K562 (cell line): ENCODE data around the gene TMEFF2. TPM values are rescaled to one million over a fixed set of nuclear protein-coding genes. Genes with fewer than 3 reads are reported as not detected.

Experiments used
- ATAC-seq: fragments of 200-7000 bp; cut with Tn5 transposase; 3 replicates; pipeline ENCODE4 v1.9.1; 2020; ENCODE audit warnings: moderate library complexity
- BruUV-seq: library from RNA; stranded (reverse); fragments of 400-500 nt; replicated peaks from 2 replicates; lab custom pipeline; 2021; lab: Mats Ljungman, UMichigan
- CTCF ChIA-PET: fragments of 300-600 bp; formaldehyde crosslinking; extraction: SDS; loops from one replicate; lab custom pipeline; 2021; ENCODE audit warnings: low intra/inter-chr PET ratio; lab: Yijun Ruan, JAX
- POLR2A ChIA-PET: fragments of 300-600, 350-650 bp; sonication (Branson Sonifier 250); formaldehyde crosslinking; extraction: SDS; loops from one replicate; lab custom pipeline; 2021; ENCODE audit warnings: antibody characterized with exemption, inconsistent platforms; lab: Yijun Ruan, JAX
- DNase-seq, 4 experiments: peaks; one replicate each; pipeline versions ENCODE4 v3.0.0 to v3.0.0-alpha.2; 2011 to 2018; ENCODE audit warnings: low spot score in 3 of 4, mixed read lengths in 3 of 4; ENCODE audit errors: extremely low read depth in 1 of 4
- FAIRE-seq: peaks from 2 replicates; lab custom pipeline; 2011; peaks lifted over from hg19 to GRCh38; lab: Jason Lieb, UNC
- H2AFZ ChIP-seq: 2 replicates; pipeline ENCODE4 v1.6.0; 2011; ENCODE audit warnings: low read depth, low read length, control low read depth, inconsistent platforms
- H3K27ac ChIP-seq: fragments of 200-600 bp; 3 replicates; pipeline ENCODE4 v1.8.0; 2011; ENCODE audit warnings: low read depth, mild to moderate bottlenecking, control low read depth, inconsistent platforms, low read length, moderate library complexity, mixed read lengths; ENCODE audit errors: extremely low read depth
- H3K27me3 ChIP-seq, 2 experiments: fragments of 300-600 bp in 1 of 2; 2 replicates in 1 of 2; 3 replicates in 1 of 2; pipeline versions ENCODE4 v1.6.0 to v1.8.0; 2011; ENCODE audit warnings: inconsistent platforms in 2 of 2, low read length in 2 of 2, mild to moderate bottlenecking in 1 of 2, mixed read lengths in 1 of 2, moderate library complexity in 1 of 2; ENCODE audit not compliant: control insufficient read depth in 2 of 2, insufficient read depth in 2 of 2
- H3K36me3 ChIP-seq: fragments of 300-600 bp; 3 replicates; pipeline ENCODE4 v1.8.0; 2011; ENCODE audit warnings: mild to moderate bottlenecking, low read length, inconsistent platforms; ENCODE audit not compliant: control insufficient read depth, insufficient read depth
- H3K4me1 ChIP-seq, 2 experiments: fragments of 200-600 bp in 1 of 2; replicated peaks in 1 of 2; 2 replicates in 1 of 2; 3 replicates in 1 of 2; pipeline versions ENCODE4 v1.5.1 to v1.8.0; 2011; ENCODE audit warnings: inconsistent platforms in 2 of 2, low read length in 2 of 2, mild to moderate bottlenecking in 1 of 2, mixed read lengths in 1 of 2, moderate library complexity in 1 of 2; ENCODE audit not compliant: control insufficient read depth in 2 of 2, insufficient read depth in 2 of 2
- H3K4me2 ChIP-seq: 2 replicates; pipeline ENCODE4 v1.6.1; 2011; ENCODE audit warnings: low read length, control low read depth, inconsistent platforms, mixed read lengths; ENCODE audit not compliant: insufficient read depth
- H3K4me3 ChIP-seq: fragments of 200-600 bp; sonication (generic), shearing (Covaris generic); 2 replicates; pipeline ENCODE4 v1.5.1; 2016; ENCODE audit warnings: control low read depth, inconsistent platforms
- H3K79me2 ChIP-seq: fragments of 200-600 bp; 3 replicates; pipeline ENCODE4 v1.8.0; 2011; ENCODE audit warnings: low read length, inconsistent platforms; ENCODE audit not compliant: control insufficient read depth, insufficient read depth
- H3K9ac ChIP-seq, 2 experiments: 2 replicates each; pipeline versions ENCODE4 v1.6.0 to v1.6.1; 2011; ENCODE audit warnings: low read depth in 2 of 2, low read length in 2 of 2, control low read depth in 1 of 2, inconsistent platforms in 1 of 2, mild to moderate bottlenecking in 1 of 2, mixed read lengths in 1 of 2; ENCODE audit not compliant: insufficient read depth in 1 of 2
- H3K9me1 ChIP-seq: one replicate; pipeline ENCODE4 v1.6.0; 2011; ENCODE audit warnings: inconsistent platforms, mild to moderate bottlenecking, low read length, moderate library complexity; ENCODE audit not compliant: control insufficient read depth, insufficient read depth
- H3K9me3 ChIP-seq: replicated peaks from 2 replicates; pipeline ENCODE4 v1.5.1; 2011; ENCODE audit warnings: low read depth, low read length, inconsistent platforms; ENCODE audit not compliant: control insufficient read depth, insufficient read depth
- H4K20me1 ChIP-seq: replicated peaks from 2 replicates; pipeline ENCODE4 v1.6.1; 2011; ENCODE audit warnings: low read length, inconsistent platforms, mixed read lengths; ENCODE audit not compliant: control insufficient read depth, insufficient read depth
- CEBPB ChIP-seq: fragments of 450-650 bp; IDR thresholded peaks from 2 replicates; pipeline ENCODE4 v1.6.1; 2016; ENCODE audit warnings: missing genetic modification characterization, missing compliant biosample characterization
- CEBPG ChIP-seq, 3 experiments: fragments of 200-800 bp in 1 of 3; sonication (Bioruptor generic) in 1 of 3; sonication (generic) in 1 of 3; formaldehyde crosslinking in 1 of 3; IDR thresholded peaks in 2 of 3; conservative IDR thresholded peaks in 1 of 3; 2 replicates each; pipeline versions ENCODE4 v1.6.1 to v1.8.0; 2016 to 2022; ENCODE audit warnings: missing compliant biosample characterization in 2 of 3, missing genetic modification characterization in 2 of 3, mild to moderate bottlenecking in 1 of 3, missing genetic modification reagents in 1 of 3
- E2F4 ChIP-seq: sonication (generic); formaldehyde crosslinking; IDR thresholded peaks from 2 replicates; pipeline ENCODE4 v1.8.0; 2022; ENCODE audit warnings: mild to moderate bottlenecking, low read depth, missing genetic modification reagents
- HNRNPH1 ChIP-seq: fragments of 200-400 bp; formaldehyde crosslinking; optimal IDR thresholded peaks from 2 replicates; pipeline ENCODE3; 2017; ENCODE audit warnings: low read depth, mild to moderate bottlenecking, low read length, moderate library complexity
- PHTF2 ChIP-seq: fragments of 250-450 bp; sonication (Bioruptor Pico); IDR thresholded peaks from 2 replicates; pipeline ENCODE4 v1.5.0; 2021; ENCODE audit warnings: mild to moderate bottlenecking
- RBFOX2 ChIP-seq: fragments of 200-400 bp; formaldehyde crosslinking; IDR thresholded peaks from 2 replicates; pipeline ENCODE4 v1.6.1; 2017; ENCODE audit warnings: low read depth, mild to moderate bottlenecking, low read length, moderate library complexity
- ZBTB5 ChIP-seq: fragments of 450-650 bp; IDR thresholded peaks from 2 replicates; pipeline ENCODE4 v1.6.1; 2017; ENCODE audit warnings: antibody characterized with exemption
- ZNF239 ChIP-seq: fragments of 250-450 bp; sonication (Bioruptor Pico); IDR thresholded peaks from 2 replicates; pipeline ENCODE4 v1.4.0; 2020; ENCODE audit warnings: mild to moderate bottlenecking
- ZNF780A ChIP-seq: fragments of 250-450 bp; sonication (Bioruptor Pico); IDR thresholded peaks from 2 replicates; pipeline ENCODE4 v1.5.0; 2021; ENCODE audit warnings: mild to moderate bottlenecking
- WGBS: fragments of 100-300 bp; shearing (Covaris generic); methylation state at CpG from one replicate; pipeline ENCODE4 v1.1.6; 2016; ENCODE audit warnings: low coverage, mixed read lengths; ENCODE audit not compliant: insufficient coverage; ENCODE audit errors: missing lambda C conversion rate; 5-methylcytosine and 5-hydroxymethylcytosine counted together
- in situ Hi-C: fragments of 300-500 bp; cut with MboI; formaldehyde crosslinking; loops from 4 replicates; pipeline ENCODE4 v1.15.0; 2018; ENCODE audit warnings: inconsistent platforms, mixed read lengths
- intact Hi-C: fragments of 100-400 bp; cut with micrococcal nuclease; formaldehyde crosslinking; loops from 2 replicates; pipeline ENCODE4 v1.14.2; 2022
- polyA plus RNA-seq, 8 experiments: library from polyadenylated mRNA; depleted of rRNA in 4 of 8; stranded (reverse) in 5 of 8; unstranded in 3 of 8; fragments of >200 nt; fragmentation: Nextera tagmentation in 2 of 8; fragmentation: Illumina TruSeq in 1 of 8; extraction: Ambion mirVana in 2 of 8; extraction: Trizol in 1 of 8; gene quantifications; 2 replicates each; pipeline versions ENCODE4 v1.2.1 to v1.2.3, GENCODE V29; 2011 to 2014; ENCODE audit warnings: inconsistent platforms in 1 of 8, missing spikeins in 1 of 8
- total RNA-seq, 7 experiments: library from RNA; depleted of rRNA in 6 of 7; stranded (reverse); fragments of >200 nt in 6 of 7; fragmentation: Illumina TruSeq in 2 of 7; extraction: Trizol in 2 of 7; gene quantifications; 2 replicates each; pipeline versions ENCODE4 v1.2.1 to v1.2.3, GENCODE V29; 2011 to 2021; ENCODE audit warnings: low replicate concordance in 1 of 7

Gene TMEFF2
- total and polyA plus RNA-seq, 9 of the 15 experiments (the other 6 are each of a cell fraction or from before 2014, with no cell fraction given): 1.4 TPM; not detected in 8

- Histone ChIP-seq H2AFZ (no peak overlapping the region), H3K9ac (no peak overlapping the region), H3K9me1 (no peaks in the 10 kb centered on the region), H4K20me1 (no peaks in the 10 kb centered on the region), H3K36me3 (peaks cover 2% of the 10 kb centered on the region; the same call in 1 of the 3 replicates), H3K27ac (no peak overlapping the region)
- POLR2A ChIA-PET: no interaction called here
- no peak for ATAC-seq
- WGBS: 85% methylated on average over 8 of the region's 8 CpGs
- intact Hi-C loops: no loop called here
- FAIRE-seq: no peak
- in situ Hi-C loops: no loop called here
- TF ChIP-seq RBFOX2 (no peak), CEBPG (CRISPR knock-in tag; IDR thresholded peaks at IDR 0.05) (no peak), CEBPG (tag; conservative IDR thresholded peaks at IDR 0.05 in 1 of 2, IDR thresholded peaks at IDR 0.05 in 1 of 2) (peak; percentile 31 to 82; a peak in 2 of 4 replicates), CEBPB (peak; percentile 78)
- TF ChIP-seq, all 486 proteins: peak for 2
- no peak for DNase-seq
- Histone ChIP-seq H3K4me3 (no peak overlapping the region), H3K27me3 (no peaks in the 10 kb centered on the region), H3K79me2 (no peaks in the 10 kb centered on the region), H3K4me2 (no peak overlapping the region), H3K9me3 (no peaks in the 10 kb centered on the region), H3K4me1 (peaks cover 0 to 9% of the 10 kb centered on the region in 2 experiments; a peak in 2 of 5 replicates)
- BruUV-seq: no TSS peak
- CTCF ChIA-PET: no interaction called here
Observed at GRCh38 chr2:191952515-191953270, 242.0 kb downstream of the TMEFF2 start.

- Histone ChIP-seq H3K4me2 (no peak overlapping the region), H3K9me1 (no peaks in the 10 kb centered on the region), H4K20me1 (no peaks in the 10 kb centered on the region), H3K4me3 (no peak overlapping the region), H2AFZ (no peak overlapping the region), H3K27me3 (no peaks in the 10 kb centered on the region), H3K27ac (no peak overlapping the region), H3K9ac (no peak overlapping the region), H3K79me2 (no peaks in the 10 kb centered on the region), H3K9me3 (no peaks in the 10 kb centered on the region), H3K36me3 (peaks cover 2% of the 10 kb centered on the region; the same call in 1 of the 3 replicates), H3K4me1 (peaks cover 0 to 11% of the 10 kb centered on the region in 2 experiments; a peak in 2 of 5 replicates)
- WGBS: no CpG with 5 or more reads among the region's 1 CpG
- DNase-seq: no peak
- CTCF ChIA-PET: no interaction called here
- FAIRE-seq: no peak
- POLR2A ChIA-PET: no interaction called here
- no TSS peak for BruUV-seq
- ATAC-seq: peak; percentile 49; the same call in 1 of the 3 replicates
- intact Hi-C loops (no loop called here), in situ Hi-C loops (no loop called here)
- TF ChIP-seq HNRNPH1 (no peak), E2F4 (no peak), PHTF2 (CRISPR knock-in tag) (no peak), ZNF780A (CRISPR knock-in tag) (no peak), ZBTB5 (no peak), ZNF239 (no peak)
Observed at GRCh38 chr2:191951832-191952231, 242.9 kb downstream of the TMEFF2 start.
